HG03520 (cell line): ENCODE results near the gene RAB30.

Source experiments
- ATAC-seq: cut with Tn5 transposase; IDR thresholded peaks from one replicate; pipeline ENCODE4 v1.9.1; 2021; ENCODE audit warnings: mild to moderate bottlenecking, moderate library complexity; ENCODE audit not compliant: unreplicated experiment

Gene RAB30, protein sequence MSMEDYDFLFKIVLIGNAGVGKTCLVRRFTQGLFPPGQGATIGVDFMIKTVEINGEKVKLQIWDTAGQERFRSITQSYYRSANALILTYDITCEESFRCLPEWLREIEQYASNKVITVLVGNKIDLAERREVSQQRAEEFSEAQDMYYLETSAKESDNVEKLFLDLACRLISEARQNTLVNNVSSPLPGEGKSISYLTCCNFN

DNA sequence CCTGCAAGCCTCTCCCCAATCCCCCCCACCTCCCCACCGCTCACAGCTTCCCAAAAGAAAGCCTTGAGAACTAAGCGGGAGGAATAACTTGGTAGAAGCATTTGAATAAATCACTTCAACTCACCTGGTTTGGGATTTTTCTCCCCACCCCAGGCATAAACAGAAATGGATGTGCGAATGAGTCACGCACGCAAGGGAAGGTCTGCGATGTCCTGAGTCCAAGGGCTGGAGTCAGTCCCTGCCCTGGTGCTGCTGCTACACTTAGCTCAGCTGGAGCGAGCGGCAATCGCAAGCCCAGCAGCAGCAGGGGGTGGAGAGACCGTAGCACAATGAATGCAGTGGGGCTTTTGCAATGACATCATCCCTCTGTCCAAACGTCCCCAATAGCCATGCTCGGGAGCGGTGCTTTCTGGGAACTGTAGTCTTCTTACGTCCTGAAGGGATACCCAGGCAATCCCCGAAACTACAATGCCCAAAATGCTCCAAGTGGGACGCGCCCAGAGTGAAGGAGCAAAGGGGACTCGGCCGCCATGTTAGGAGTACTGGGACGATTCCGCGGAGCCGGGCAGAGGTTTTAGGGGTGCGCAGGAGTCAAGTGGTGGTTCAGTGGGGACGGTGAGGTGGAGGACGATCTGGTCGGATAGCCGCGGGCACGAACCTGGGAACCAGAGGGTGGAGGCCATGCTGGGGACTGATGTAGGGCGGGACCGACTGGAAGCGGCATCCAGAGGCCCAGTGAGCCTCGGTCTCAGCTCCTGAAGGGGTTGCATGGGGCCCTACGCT is at the start of gene RAB30:
RAB30 (minus strand) TSS at position 331 of the 783 bp plus-strand sequence. CDS start 74,581 bp downstream, outside the sequence.
- peak; percentile 96 for ATAC-seq

DNA sequence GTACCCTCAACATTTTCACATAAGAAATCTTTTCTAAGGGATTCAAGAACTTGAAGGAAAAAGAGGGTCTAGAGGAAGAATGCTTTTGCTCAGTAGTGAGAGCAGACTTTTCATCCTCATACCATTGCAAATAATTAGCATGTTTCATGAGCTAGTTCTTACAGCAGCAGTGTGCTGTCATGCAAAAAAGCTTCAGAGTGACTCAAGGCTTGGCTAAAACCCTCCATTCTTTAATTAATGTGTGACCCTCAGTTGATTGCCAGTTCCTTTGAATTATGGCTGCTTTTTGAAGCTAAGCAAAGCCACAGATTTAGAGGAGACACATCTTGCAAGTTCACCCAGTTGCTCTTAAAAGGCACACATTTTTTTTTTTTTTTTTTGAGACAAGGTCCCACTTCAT is 48.6 kb upstream of the RAB30 start:
- ATAC-seq, result no peak

DNA sequence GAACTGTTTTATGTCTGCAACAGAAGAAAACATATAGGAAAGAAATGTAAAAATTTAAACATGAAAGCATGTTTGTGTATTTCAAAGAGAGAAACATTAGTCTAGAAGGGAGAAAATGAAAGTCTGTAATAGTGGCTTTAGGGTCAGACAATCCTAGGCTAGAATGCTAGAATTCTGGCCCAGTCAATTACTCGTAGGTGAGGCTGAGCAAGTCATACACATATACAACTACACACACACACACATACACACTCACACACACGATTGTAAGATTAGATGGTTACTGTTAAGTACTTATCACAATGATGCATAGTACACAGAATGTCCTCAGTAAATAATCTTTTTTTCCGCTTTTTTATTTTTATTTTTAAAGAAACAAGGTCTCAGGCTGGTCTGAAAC is 47.5 kb upstream of the RAB30 start:
- ATAC-seq, result no peak

DNA sequence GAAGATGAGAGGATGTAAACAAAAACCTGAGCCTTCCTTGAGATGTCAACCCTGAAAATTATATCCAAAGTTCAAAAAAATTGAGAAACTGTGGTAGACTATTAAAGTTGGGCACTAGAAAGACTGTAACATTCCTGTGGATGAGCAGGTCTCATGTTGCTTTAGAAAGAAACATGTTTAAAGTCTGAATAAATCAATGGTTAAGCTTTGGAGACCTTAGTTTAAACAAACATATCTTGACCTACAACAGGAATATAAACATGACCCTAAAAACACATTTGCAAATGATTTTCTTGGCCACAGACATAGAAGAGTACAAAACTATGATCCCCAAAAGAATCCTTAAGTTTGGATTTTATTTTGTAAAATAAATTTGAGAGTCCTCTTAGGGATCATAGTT is 47.1 kb upstream of the RAB30 start:
- no peak for ATAC-seq

DNA sequence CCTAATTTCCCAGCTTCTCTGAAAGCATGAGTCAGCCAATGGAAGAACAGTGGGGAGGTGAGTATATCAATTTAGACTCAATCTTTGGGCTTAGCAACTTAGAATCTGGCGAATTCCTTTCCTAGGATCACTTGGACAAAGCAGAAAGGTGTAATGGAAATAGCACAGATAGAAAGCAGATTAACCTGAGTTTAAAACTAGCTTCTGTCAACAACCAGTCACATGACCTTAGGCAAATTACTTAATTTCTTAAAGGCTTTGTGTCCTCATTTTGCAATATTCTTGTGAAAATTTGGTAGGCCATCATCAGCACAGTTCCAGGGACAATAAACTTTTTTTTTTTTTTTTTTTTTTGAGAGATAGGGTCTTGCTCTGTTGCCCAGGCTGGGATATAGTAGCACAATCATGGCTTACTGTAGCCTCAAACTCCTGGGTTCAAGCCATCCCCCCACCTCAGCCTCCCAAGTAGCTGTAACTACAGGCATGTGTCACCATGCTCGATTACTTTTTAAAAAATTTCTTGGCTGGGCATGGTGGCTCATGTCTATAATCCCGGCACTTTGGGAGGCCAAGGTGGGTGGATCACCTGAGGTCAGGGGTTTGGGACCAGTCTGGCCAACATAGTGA is 44.4 kb upstream of the RAB30 start:
- no peak for ATAC-seq

DNA sequence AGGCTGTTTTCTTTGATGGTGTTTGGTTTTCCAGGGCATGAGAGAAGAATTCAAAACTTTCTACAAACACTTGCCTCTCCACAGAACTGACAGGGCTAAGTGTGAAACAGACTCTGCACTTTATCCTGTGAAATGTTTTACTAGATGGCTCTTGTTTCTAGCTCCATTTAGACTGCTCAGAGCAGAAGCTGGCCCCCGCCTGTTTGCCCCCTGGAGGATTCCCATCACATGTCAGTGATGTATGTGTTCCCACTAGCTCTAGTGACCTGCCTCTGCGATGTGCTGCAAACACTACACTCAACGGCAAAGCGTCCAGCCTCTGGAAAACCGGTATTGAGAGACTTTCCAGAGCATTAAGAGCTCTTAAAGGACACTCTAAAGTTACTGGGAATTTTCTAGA is 43.9 kb upstream of the RAB30 start:
- no peak for ATAC-seq

DNA sequence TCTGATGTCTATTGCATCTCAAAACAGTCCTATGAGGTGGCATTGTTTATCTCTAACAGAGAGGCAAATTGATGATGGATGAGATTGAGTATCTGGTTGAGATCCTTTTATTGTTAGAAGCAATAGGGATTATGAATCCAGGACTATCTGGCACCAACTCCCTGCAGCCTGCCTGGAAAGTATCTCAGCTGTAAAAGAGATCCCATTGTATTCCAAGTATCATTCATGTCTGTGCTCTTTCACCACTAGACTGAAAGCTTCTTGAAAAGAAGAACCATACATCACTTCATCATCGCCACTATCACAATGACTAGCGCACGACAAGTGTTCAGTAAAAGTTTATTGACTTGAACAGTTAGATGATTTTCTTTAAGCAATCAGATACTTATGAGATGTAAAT is 43.3 kb upstream of the RAB30 start:
- no peak for ATAC-seq

DNA sequence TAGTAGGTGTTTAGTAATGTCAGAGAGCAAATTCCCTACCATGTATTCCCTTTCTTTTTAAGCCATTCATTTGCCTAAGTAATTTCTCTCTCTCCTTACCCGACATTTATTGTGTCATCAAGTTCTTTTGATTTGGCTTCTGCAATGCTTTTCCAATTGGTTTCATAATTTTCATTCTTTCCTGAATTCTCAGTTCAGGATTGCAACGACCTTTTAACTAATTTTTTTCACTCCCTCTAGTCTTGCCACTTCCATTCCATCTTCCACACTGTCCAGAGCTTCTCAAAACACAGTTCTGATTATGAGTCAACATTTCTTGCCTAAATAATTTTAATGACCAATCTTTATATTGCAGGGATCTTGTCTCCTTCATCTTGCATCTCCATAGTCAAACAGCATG is 41.2 kb upstream of the RAB30 start:
- no peak for ATAC-seq

DNA sequence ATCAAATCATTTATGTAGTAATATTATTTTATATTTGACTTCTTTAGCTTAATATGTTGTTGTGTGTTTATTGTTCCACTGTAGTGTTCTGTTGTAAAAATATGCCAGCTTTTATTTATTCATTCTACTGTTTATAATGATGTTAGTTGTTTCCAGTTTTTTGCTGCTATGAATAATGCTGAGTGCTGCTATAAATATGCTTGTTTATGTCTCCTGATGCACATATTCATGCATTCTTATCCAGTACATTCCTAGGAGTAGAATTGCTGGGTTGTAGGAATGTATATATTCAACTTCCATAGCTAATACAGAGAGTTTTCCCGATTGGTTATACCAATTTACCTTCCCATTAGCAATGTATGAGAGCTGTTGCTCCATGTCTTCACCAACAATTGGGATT is 33.5 kb upstream of the RAB30 start:
- no peak for ATAC-seq

DNA sequence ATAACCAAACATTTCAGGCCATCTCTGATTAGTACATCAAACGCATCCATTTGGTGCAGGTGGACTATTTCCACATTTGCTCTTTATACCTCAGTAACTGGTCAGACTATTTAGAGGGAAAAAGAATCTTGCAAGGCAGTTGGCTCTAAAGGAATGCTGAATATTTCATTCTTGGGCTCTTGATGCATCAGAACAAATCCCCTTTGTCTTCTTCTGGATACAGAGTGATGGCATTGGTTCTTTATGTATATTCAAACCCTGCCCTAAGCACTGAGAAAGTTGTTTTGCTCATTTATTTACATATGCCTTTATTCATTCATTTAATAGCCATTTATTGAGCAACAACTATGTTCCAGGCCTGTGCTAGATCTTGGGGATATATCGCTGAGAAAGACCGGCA is 31.1 kb upstream of the RAB30 start:
- ATAC-seq, result no peak

DNA sequence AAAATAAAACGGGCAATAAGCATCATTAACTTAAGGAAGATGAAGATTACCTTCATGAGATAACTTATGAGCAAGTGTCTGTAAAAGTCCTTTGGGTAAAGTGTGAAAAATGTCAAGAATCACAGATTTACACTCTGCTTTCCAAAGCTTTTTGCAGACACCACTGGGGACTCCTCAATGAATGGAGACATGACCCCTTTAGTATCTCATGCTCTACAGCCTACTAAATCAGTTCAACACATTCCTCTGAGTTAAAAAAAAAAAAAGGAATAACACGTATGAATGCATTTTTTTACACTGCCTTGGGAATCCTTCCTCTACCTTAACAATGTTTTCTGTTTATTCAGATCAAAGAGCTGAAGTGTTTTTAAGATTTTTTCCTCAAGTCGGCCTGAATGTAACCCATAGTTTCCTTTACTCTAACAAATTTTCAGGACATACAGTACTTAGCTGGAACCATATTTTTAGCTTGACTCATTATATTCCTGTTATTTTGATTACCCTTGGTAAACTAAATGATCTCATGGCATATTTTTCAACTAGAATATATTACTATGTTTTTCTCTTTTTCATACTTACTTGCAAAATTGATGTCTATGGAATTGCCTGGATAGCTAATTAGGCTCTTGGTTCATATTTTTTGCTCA is 25.9 kb upstream of the RAB30 start:
- no peak for ATAC-seq

DNA sequence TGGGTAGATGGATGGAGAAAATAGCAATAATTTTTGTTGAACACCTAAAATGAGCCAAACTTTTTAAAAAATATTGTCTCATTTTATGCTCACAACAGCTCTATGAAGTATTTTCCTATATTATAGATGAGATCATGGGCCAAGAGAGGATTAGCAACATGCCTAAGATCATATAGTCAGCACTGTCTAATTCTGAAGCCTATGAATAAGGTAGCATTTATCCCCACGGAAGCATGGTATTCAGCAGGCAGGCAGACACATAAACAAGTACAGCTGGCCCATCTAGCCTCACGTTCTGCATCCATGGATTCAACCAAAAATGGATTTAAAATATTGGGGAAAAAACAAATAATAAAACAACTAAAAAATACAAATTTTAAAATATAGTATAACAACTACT is 21.9 kb upstream of the RAB30 start:
- no peak for ATAC-seq

DNA sequence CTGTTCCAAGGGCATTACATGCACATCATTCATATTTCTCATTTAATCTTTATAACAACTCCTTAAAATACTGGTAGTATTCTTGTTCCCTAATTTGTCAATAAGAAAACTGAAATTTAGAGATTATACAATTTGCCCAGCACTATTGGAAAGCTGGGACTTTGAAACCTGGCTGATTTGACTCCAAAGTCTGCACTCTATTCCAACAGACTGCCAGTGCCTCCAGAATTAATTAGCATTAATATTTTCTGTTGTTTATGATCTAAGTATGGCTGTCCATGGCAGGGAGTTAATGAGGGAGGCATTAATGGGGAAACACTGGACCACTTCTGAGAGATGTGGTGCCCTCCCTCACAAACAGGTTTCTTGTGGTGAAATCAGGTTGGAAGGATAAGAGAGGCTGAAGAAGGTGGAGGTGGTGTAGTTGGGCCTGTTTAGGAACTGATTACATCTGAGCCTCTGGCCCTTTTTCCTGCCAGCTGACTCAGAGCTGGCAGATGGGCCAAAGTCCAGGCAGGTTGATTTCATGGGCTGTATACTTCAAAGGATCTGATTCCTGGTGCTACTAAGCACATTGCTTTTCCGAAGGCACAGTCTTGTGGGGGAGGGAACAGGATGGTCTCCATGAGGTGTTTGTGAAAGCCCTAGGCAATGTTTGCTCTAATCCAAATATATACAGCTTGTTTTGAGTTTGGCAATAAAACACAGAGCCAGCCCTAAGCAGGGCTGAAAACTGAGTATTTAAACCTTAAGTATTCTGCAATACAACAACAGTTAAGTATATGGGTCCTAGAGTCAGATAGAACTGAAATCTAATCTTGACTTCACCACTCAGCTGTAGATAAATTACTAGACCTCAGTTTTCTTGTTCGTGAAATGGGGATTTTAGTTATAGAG is 21.0 kb upstream of the RAB30 start:
- no peak for ATAC-seq

DNA sequence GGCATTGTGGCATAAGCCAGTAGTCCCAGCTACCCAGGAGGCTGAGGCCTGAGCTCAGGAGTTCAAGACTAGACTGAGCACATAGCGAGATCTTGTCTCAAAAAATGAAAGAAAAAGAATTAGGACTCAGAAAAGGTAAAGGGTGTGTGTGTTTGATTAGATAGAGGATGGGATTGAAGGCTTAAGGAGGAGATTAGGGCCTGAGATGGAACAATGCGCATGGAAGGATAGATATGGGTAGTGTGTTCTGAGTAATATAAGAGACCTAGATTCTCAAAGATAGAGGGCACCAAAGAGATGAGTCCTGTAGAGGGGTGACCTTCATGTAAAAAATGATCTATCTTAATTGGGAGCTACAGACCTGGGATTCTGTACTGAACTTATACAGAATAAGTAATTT is 17.3 kb upstream of the RAB30 start:
- ATAC-seq, result no peak

DNA sequence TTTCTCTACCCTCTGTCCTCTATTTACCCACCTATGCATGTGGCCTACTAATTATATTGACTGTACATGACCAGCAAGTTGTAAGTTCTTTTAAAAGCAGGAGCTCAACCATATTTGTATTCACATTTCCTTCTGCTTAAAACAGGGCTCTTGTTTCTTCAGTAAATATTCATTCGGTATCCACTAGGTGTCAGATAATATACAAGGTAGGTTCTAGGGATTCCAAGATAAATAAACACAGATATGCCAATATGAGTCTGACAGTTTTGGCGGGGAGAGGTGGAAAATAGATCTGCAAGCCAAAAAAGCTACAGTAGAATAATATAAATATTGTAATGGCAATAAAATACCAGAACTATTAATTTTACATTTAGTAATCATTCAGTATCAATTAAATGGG is 15.3 kb upstream of the RAB30 start:
- peak; percentile 52 for ATAC-seq

DNA sequence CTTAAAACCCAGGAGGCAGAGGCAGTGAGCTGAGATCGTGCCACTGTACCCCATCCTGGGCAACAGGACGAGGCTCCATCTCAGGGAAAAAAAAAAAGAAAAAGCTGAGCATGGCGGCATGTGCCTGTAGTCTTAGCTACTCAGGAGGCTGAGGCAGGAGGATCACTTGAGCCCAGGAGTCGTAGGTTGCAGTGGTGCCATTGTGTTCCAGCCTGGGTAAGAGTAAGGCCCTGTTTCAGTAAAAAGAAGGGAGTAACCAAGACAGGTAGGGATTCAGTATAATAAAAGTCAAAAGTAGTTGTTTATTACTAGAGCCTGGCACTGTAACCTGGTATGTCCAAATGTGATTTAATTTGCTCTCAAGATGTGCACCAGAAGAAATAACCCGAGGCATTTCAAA is 8.1 kb upstream of the RAB30 start:
- ATAC-seq, result no peak

DNA sequence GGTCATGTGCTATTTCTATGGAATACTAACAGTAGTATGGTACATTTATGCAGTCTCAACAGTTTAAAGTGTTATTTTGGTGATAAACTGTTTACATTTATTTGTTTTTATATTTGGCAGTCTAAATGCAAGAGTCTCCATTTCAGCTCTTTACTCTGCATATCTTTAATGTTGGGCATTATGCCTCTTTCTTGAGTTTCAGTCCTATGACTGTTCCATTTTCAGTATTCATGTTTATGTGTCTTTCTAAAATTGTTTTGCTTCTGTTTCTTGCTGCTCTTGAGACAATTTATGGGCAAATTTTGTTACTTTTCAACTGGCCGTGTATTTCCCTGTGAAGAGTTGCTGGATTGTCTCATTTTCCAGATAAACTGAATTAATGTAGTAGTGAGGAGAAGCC is 6.6 kb upstream of the RAB30 start:
- ATAC-seq, result no peak

DNA sequence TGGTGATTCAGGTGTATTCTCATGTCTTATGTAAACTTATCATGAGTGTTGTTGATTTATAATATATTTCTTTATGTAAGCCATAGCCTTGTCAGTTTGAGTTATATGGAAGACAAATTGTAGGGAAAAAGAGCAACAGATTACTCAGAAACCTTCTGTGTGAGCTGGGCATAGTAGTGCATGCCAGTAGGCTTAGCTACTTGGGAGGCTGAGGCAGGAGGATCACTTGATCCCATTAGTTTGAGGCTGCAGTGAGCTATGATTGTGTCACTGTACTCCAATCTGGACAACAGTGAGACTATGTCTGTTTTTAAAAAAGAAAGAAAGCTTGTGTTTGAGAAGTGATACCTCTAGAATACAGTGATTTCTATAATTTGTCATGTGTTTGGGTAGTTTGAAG is 2.2 kb upstream of the RAB30 start:
- ATAC-seq, result no peak

DNA sequence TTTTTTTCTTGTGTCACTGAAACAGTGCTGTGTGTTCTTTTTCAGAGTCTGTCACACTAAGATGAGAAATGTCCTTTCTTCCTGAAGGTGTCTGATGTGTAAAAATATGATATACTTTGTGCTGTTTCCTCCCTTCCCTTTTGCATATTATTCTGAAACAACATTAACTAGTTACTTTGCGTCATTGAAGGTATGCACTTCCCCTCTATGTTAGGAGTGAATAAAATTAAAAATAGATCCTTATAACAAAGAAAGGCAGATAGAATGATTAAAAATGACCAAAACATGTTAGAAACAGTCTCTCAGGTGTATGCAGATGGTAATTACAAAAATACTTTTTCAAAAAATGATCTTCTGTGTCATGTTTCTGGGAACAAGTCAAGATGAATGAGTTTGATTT is 1.6 kb upstream of the RAB30 start:
- ATAC-seq, result no peak

DNA sequence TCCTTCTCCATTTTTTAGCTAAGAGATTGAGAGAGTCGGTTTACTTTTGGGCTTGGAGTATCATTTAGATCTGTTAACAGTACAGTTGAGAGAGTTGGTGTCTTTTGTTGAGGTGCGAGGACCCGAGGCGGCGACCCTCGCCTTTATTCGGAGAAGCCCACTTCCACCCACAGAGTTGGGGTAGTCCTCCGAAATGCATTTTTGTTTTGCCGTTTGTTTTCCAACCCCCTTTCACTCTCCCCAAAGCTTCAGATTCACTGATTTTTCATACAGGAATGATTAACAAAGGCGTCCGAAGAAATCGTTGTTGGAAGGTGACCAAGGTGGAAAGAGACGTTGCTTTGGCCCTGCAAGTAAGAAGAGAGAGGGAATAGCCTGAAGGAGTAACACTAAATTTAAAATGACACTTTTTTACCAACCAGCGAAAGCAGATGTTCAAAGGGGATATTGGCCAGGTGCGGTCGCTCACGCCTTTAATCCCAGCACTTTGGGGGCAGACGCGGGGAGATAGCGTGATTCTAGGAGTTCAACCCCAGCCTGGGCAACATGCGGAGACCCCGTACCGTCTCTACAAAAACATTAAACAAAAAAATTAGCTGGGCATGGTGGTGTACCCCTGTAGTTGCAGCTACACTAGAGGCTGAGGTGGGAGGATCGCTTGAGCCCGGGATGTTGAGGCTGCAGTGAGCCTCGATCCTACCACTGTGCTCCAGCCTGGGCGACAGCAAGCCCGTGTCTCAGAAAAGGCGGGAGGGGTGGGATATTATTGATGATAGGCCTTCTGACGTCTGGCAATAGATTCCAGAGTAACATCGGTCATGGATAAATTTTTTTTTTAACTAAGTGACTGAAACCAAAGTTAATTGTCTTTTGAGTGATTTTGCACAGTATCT is 899 bp upstream of the RAB30 start:
- no peak for ATAC-seq
